ENCODE results near the gene USP28.
"Not testable (repeated sequence)": the region's sequence is repeated elsewhere in the genome, so short reads cannot be mapped to it uniquely, and the experiment has no call there.

USP28 gene, protein sequence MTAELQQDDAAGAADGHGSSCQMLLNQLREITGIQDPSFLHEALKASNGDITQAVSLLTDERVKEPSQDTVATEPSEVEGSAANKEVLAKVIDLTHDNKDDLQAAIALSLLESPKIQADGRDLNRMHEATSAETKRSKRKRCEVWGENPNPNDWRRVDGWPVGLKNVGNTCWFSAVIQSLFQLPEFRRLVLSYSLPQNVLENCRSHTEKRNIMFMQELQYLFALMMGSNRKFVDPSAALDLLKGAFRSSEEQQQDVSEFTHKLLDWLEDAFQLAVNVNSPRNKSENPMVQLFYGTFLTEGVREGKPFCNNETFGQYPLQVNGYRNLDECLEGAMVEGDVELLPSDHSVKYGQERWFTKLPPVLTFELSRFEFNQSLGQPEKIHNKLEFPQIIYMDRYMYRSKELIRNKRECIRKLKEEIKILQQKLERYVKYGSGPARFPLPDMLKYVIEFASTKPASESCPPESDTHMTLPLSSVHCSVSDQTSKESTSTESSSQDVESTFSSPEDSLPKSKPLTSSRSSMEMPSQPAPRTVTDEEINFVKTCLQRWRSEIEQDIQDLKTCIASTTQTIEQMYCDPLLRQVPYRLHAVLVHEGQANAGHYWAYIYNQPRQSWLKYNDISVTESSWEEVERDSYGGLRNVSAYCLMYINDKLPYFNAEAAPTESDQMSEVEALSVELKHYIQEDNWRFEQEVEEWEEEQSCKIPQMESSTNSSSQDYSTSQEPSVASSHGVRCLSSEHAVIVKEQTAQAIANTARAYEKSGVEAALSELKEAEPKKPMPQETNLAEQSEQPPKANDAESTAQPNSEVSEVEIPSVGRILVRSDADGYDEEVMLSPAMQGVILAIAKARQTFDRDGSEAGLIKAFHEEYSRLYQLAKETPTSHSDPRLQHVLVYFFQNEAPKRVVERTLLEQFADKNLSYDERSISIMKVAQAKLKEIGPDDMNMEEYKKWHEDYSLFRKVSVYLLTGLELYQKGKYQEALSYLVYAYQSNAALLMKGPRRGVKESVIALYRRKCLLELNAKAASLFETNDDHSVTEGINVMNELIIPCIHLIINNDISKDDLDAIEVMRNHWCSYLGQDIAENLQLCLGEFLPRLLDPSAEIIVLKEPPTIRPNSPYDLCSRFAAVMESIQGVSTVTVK

DNA sequence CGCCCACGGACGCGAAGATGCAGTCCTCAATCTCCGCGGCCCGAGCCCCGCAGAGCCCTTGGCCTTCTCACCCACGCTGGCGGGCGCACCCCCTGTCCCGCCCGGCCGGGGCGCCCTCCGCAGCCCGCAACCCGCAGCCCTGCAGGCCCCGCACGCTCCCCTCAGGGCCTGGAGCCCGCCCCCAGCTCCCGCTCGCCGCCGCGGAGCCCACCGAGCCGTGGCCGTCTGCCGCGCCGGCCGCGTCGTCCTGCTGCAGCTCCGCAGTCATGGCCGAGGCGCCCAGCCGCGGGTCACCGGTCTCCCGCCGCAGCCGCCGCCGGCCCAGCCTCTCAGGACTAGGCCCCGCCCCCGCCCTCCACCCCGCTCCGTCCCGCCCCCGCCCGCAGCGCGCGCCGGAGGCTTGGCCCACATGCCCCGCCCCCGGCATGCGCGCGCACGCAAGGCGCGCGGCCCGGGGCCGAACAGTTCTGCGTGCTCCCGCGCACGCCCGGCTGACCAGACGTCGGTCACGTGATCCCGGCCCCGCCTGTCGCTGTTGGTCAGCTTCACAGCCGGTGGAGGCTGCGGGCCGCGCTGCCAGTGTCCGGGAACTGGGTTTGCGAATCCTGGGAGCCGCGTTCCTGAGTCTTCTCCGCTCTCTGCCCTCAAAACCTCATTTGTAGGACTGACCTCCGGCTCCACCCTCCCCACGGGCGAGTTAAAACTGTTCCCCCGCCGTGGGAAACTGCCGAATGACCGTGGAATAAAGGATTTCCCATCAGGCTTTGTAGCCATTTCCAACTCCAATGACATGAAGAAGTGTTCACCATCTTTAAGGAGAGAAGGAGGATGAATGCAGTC is at the start of gene USP28:
Gene USP28 (minus strand): TSS at position 339 of the 840 bp plus-strand sequence. CDS start 71 bp downstream, at position 268.
- peak; percentile 95 for DNase-seq (ENCODE audit: low read depth)

DNA sequence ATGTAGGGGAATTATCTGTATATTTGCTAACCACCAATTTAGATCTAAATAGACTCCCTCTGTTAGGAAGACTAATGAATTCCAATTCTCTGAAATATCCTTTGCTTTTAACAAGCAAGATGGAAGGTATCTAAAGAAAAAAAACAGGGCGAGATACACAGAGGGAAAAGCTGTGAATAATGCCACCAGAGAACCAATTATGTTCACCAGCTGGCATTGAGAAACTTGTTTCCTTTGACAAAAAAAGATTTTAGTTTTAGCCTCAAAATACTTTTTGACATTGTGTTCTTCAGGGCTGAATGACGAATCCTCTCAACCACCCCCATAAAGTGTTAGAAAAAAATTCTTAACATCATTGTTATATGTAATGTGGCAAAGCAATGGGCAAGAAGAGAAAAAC is 48.2 kb upstream of the USP28 start:
- DNase-seq (ENCODE audit: low read depth) = no peak

DNA sequence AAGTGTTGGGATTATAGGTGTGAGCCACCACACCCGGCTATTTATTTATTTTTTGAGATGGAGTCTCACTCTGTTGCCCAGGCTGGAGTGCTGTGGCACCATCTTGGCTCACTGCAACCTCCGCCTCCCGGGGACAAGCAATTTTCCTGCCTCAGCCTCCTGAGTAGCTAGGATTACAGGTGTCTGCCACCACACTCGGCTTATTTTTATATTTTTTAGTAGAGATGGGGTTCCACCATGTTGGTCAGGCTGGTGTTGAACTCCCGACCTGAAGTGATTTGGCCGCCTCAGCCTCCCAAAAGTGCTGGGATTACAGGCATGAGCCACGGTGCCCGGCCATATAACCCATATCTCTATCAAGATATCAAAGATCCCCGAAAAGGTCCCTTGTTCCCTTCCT is 36.1 kb upstream of the USP28 start:
- DNase-seq (ENCODE audit: low read depth) = not testable (repeated sequence)

DNA sequence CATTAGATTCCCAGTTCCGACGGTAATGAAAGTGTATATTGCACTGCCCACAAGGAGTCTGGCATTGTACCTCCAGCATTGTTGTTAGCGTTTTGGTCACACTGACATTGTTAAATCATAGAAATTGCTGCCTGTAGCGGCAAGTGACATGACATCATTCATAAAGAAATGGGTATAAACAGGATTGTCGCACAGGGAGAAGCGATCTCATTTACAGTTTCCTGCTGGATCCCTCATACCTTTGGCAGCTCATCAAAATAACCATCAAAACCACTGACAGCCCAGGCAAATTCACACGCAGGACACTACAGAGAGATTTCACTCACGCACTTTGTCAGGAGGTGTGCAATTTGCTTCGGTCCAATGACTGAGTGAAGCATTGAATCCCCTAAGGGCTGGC is 32.7 kb upstream of the USP28 start:
- DNase-seq (ENCODE audit: low read depth) = no peak

DNA sequence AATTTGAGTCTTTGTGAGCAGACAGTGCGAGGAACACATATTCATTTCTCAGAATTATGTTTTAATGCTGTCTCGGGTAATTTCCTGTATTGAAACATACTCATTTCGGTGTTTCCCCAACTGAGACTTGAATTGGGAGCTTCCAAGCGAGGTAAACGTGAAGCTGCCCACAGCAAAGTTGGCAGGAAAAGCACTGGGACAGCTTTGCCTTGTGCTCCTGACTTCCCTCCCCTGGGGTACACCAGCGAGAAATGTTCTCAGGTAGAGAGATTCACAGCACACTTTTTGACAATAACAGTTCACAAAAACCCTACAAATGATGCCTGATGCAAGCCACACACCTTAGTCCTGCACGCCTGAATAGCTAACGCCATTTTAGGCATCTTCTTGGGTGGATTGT is 32.3 kb upstream of the USP28 start:
- no peak for DNase-seq (ENCODE audit: low read depth)

DNA sequence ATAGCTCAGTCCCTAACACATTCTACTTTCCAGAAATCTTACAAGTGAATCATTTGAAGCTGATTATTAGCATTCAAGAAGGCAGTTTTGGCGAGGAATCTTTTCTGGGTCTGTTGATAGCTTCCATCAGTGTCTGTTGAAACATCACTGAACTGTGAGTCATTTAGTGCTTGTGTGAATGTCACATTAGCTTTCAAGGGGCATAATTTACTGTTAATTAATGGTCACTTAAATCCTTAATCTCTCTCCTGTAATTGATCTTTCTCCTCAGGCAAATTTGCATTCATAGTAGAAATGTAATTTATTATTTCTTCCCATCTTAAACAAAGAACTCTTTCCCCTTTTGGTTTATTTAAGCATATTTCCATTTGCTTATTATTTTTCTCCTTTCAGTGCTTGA is 31.8 kb upstream of the USP28 start:
- peak; percentile 4 for DNase-seq (ENCODE audit: low read depth)

DNA sequence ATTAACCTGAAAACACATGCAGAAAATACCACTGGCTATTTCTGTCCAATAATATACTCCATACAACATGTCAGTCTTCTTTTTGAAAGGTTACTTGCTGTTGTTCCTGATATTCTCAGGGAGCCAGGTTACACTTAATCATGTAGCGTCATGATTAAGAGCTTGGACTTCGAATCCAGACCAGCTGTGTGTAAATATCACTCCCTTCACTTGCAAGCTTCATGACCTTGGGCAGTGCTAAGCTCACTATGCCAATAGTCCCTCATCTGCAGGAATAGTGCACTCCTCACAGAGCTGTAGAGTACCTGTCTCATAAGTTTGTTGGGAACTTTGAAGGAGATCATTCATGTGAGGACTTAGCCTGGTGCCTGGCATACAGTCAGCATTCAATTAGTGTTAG is 31.1 kb upstream of the USP28 start:
- no peak for DNase-seq (ENCODE audit: low read depth)

DNA sequence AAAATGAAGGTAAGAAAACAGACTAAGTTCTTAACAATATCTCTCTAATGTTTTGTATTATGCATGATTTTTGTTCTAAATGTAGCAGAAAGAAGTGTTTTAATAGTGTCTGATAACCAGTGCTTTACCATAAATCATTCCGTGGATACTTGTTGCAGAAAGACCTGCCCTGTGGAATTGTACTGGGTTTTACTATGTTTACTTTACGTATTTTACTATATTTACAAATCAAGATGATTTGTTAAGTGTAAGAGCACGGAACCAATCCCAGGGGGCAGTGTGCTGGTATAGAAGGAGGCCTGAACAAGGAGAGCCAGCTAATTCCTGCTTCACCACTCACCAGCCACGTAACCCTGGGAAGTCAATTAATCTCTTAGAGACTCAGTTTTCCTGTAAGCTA is 30.7 kb upstream of the USP28 start:
- DNase-seq (ENCODE audit: low read depth) = peak; percentile 40

DNA sequence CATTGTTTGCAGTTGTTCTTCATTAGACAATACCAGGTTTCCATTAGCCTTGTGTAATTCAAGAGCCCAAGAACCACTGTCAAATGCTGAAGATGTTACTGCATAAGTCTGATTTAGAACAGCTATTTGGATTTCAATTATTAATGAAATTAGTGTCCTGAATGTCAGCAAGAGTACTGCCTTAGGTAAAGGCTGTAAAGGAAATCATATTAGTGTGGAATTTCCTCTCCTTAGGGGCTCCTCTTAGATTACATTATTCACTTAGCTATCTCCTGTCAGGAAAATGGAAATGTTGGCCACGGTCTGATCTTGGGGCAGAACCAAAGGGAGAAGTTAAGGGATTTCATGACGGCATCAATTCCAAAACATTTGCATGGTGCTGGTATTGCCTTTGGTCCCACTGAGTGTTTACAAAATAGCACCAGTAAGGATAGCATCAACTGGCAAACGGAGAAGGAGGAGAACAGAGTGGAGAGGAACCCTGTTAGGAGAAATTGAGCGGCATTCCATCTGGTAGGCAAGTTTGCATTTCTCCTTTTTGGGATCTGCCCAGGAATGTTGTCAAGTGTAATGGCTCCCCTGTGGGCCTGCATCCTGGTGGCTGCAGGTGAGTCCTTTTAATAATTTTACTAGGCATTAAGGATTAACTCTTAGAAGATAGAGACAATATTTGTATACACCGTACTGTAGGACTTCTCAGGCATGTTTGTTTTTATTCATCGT is 29.2 kb upstream of the USP28 start, which contains the start of gene HTR3B:
Gene HTR3B (plus strand): TSS at position 418 of the 723 bp plus-strand sequence. CDS start 138 bp downstream, at position 556.
- no peak for DNase-seq (ENCODE audit: low read depth)

DNA sequence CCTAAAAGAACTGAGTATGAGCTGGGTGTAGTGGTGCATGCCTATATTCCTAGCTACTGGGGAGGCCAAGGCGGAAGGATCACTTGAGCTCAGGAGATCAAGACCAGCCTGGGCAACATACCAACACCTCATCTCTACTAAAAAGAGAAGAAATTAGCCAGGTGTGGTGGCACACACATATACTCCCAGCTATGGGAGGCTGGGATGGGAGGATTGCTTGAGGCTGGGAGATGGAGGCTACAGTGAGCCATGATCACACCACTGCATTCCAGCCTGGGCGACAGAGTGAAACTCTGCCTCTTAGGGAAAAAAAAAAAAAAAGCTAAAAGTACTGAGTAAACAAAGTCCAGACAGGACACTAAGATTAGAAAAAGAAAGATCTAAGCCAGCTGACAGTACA is 25.8 kb upstream of the USP28 start:
- no peak for DNase-seq (ENCODE audit: low read depth)

DNA sequence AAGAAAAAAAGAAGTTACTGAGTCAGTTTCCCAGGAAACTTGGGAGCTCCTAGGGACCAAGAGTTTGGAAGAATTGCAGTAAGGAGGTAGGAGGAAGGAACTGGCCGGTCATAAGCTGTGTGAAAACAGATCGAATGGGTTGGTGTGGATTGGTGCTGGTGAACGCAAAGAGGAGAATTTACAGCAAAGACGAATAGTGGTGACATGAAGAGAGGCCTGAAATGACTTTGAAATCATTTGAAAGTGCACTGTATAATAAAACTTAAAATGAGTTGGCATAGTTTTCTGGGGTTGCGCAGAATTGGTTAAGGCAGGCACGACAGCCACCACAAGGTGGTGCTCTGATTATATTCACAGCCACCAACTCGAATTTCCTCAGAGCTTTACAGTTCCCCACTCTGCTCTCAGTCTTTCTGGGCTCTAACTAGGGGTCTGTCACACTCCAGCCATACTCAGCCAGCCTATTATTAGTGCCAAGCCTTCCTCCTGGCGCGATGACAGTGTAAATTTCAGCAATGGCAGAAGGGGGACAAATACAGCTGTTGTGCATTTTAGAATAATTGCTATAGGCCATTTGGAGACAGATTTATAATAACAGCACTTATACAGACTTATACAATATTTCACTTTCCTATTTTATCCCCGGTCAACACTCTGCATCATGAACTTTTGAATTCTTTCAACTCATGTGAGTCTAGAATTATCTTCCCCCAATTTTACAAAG is 20.9 kb upstream of the USP28 start:
- DNase-seq (ENCODE audit: low read depth) = peak; percentile 43

DNA sequence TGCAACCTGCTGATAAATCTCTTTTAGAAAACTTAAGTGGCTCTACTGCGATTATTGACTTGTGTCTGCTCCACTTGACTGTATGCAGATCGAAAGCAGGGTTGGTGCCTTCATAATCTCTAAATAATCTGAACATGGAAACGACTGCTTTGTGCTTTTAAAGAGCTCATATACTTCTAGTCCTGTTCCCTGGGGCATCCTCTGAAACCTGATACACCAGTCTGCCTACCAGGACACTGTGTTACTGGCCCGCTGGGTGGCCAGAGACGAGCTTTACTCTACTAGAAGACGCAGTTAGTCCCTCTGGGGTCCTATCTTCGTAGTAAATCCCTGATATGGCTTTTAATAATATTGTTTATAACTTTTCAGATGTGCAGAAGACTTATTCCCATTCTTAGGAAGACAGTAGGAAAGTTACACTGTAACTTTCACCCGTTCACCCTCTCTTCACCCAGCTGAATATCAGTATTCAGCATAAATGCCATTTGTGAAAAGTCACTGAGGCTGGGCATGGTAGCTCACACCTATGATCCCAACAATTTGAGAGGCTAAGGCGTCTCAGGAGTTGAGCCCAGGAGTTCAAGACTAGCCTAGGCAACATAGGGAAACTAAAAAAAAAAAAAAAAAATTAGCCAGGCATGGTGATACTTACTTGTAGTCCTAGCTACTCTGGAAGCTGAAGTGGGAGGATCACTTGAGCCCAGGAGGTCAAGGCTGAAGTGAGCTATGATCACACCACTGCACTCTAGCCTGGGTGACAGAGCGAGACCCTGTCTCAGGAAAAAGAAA is 20.2 kb upstream of the USP28 start:
- DNase-seq (ENCODE audit: low read depth) = peak; percentile 17

DNA sequence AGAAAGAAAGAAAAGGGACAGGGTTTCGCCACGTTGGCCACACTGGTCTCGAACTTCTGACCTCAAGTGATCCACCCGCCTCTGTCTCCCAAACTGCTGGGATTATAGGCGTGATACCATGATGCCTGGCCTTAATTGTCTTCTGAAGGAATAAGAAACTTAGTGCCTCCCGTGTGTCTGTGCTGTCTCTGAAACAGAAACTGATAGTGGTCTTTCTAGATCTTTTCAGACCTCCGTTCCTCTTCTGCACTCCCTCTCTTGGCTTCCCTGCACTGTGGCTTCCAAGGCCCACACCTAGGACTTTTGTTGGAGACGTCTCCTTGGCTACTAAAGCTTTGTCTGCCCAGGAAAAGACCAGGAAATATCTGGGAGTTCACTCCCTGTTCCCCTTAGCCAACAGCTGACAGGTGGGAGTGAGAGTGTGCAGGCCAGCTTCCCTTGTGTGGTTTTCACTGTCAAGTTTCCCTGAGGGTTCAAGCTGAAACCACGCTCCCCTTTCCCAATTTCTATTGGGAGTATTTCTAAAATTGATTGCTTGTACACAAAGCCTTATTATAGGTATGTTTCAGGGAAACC is 19.1 kb upstream of the USP28 start:
- no peak for DNase-seq (ENCODE audit: low read depth)

DNA sequence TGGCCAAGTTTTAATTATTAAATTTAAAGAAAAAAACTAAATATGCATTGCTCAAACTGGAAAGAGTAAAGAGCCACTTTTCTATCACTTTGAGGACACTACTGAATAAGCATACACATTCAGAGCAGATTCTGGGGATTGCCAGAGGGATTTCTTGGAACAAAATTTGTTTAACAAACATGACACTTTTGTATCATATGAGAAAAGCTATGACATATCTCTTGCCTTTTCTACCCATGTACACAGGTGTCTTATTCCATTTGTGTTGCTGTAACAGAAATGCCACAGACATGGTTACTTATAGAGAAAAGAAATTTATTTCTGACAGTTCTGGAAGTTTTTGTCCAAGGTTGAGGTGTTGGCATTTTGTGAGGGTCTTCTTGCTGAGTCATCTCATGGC is 13.5 kb upstream of the USP28 start:
- no peak for DNase-seq (ENCODE audit: low read depth)

DNA sequence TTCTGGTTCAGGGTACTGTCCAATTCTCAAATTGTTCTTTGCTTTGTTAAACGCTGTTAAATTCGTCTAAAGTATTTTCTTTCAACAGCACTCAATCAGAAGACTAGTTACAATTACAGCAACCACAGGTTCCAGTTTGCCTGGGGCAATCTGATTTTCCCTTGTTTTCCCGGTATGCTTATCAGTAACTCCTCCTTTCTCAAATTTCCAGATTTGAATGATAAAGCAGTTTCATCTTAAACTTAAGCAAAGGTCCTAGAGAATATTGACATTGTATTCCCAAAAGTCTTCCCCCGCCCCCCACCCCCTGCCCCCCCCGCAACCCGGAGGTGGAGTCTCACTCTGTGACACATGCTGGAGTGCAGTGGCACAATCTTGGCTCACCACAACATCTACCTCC is 10.5 kb upstream of the USP28 start:
- no peak for DNase-seq (ENCODE audit: low read depth)

DNA sequence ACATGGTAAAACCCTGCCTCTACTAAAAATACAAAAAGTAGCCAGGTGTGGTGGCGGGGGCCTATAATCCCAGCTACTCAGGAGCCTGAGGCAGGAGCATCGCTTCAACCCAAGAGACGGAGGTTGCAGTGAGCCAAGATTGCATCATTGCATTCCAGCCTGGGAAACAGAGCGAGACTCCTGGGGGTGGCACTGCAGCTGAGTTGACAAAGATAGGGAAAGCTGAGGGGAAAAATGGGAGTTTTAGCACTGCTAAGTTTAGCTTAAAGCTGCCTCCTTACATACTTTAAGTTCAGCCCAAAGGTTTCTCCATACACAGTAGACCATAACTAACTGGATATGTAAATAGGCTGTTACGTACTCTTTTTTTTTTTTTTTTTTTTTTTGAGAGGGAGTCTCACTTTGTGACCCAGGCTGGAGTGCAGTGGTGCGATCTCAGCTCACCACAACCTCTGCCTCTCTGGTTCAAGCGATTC is 9.0 kb upstream of the USP28 start:
- peak; percentile 53 for DNase-seq (ENCODE audit: low read depth)

DNA sequence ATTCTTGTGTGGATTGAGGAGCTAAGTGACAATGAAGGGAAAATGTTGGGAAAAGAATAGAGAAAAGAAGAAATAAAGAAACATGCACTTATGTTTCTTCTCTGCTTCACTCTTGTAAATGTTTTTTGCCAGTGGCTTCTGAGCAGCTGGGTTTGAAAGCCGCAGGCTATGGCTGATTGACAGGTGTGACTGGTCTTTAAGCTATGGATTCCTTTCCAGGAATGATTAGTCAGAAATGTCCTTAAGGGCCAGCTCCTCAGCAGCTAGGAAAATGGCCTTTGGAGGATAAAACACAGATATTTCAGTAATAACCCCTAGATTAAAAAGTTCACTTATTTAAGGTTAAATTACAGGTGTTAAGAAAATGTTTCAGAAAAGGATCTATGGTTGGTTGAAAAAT is 6.5 kb upstream of the USP28 start:
- peak; percentile 29 for DNase-seq (ENCODE audit: low read depth)

DNA sequence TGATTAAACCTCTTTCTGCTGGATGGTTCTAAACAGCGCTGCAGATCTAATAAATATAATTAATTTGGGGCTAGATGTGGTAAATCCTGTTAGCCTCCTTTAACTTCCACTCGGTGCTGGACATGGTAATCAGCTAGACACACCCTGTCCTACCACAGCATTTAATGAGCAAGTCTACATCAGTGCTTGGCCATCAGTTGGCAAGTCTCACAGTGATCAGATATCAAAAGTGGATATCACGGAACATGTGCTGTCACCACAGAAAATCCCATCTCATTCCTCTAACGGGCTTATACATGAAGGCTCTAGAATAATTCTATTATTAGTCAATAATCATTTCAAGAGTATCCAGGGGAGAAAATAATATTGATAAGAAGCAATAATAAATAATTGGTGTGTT is 5.6 kb upstream of the USP28 start:
- no peak for DNase-seq (ENCODE audit: low read depth)

DNA sequence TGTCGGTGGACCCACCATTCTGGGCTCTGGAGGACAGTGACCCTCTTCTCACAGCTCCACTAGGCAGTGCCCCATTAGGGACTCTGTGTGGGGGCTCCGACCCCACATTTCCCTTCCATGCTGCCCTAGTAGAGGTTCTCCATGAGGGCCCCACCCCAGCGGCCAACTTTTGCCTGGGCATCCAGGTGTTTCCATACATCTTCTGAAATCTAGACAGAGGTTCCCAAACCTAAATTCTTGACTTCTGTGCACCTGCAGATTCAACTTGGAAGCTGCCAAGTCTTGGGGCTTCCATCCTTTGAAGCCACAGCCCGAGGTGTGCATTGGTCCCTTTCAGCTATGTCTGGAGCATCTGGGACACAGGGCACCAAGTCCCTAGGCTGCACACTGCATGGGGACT is 4.1 kb upstream of the USP28 start:
- DNase-seq (ENCODE audit: low read depth) = not testable (repeated sequence)
